Left ventricle myocardium inferior (tissue), 1 donor: ENCODE measurements around the gene MLXIP. TPM values are rescaled to one million over a fixed set of nuclear protein-coding genes. Genes with fewer than 3 reads are reported as not detected.

ENCODE experiments used
- DNase-seq: peaks from one replicate; pipeline ENCODE4 v3.0.0-alpha.2; 2020
- H3K27ac ChIP-seq: fragments of 200-600 bp; replicated peaks from 2 replicates; pipeline ENCODE4 v1.8.0; 2021
- H3K27me3 ChIP-seq: fragments of 200-600 bp; 2 replicates; pipeline ENCODE4 v1.8.0; 2021; ENCODE audit warnings: low read depth
- H3K36me3 ChIP-seq: fragments of 200-600 bp; 2 replicates; pipeline ENCODE4 v1.8.0; 2021
- H3K4me1 ChIP-seq: fragments of 200-600 bp; 2 replicates; pipeline ENCODE4 v1.8.0; 2021
- H3K4me3 ChIP-seq: fragments of 200-600 bp; 2 replicates; pipeline ENCODE4 v1.8.0; 2021; ENCODE audit warnings: mild to moderate bottlenecking, moderate library complexity
- H3K9me3 ChIP-seq: fragments of 200-600 bp; replicated peaks from 2 replicates; pipeline ENCODE4 v1.8.0; 2021
- intact Hi-C: fragments of 100-400 bp; cut with micrococcal nuclease; formaldehyde crosslinking; loops from one replicate; pipeline ENCODE4 v1.11.0; 2022
- total RNA-seq: library from RNA; stranded (reverse); fragmentation: NEBNext Ultra II Directional; extraction: Animal tissue kit (Norgen Biotek cat#: 25700); gene quantifications from one replicate; pipeline ENCODE4 v1.2.1, GENCODE V29; 2021
- TF ChIP-seq, protein P1 (sequence below): fragments of 200-600 bp; IDR thresholded peaks from 2 replicates; pipeline ENCODE4 v1.8.0; 2021; ENCODE audit warnings: antibody characterized with exemption, mild to moderate bottlenecking, borderline replicate concordance
- donor health status: DM: no; HTN: yes; CAD: no; lungs with severe emphysema.

The MLXIP gene
- total RNA-seq, 1 donor from 2014 or later, result 16.7 TPM

- H3K4me1 ChIP-seq, result peaks cover 86% of the 10 kb centered on the region
- no peaks in the 10 kb centered on the region for H3K27me3 ChIP-seq
- H3K9me3 ChIP-seq, result no peaks in the 10 kb centered on the region
- no peak for DNase-seq
- H3K27ac ChIP-seq, result peak overlapping the region; percentile 17
- TF ChIP-seq, protein P1, sequence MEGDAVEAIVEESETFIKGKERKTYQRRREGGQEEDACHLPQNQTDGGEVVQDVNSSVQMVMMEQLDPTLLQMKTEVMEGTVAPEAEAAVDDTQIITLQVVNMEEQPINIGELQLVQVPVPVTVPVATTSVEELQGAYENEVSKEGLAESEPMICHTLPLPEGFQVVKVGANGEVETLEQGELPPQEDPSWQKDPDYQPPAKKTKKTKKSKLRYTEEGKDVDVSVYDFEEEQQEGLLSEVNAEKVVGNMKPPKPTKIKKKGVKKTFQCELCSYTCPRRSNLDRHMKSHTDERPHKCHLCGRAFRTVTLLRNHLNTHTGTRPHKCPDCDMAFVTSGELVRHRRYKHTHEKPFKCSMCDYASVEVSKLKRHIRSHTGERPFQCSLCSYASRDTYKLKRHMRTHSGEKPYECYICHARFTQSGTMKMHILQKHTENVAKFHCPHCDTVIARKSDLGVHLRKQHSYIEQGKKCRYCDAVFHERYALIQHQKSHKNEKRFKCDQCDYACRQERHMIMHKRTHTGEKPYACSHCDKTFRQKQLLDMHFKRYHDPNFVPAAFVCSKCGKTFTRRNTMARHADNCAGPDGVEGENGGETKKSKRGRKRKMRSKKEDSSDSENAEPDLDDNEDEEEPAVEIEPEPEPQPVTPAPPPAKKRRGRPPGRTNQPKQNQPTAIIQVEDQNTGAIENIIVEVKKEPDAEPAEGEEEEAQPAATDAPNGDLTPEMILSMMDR, result no peak
- intact Hi-C loops, result no loop called here
- H3K36me3 ChIP-seq, result no peaks in the 10 kb centered on the region
- no peak overlapping the region for H3K4me3 ChIP-seq
Measured at GRCh38 chr12:122094137-122094734, 15.7 kb downstream of the MLXIP start.

DNA sequence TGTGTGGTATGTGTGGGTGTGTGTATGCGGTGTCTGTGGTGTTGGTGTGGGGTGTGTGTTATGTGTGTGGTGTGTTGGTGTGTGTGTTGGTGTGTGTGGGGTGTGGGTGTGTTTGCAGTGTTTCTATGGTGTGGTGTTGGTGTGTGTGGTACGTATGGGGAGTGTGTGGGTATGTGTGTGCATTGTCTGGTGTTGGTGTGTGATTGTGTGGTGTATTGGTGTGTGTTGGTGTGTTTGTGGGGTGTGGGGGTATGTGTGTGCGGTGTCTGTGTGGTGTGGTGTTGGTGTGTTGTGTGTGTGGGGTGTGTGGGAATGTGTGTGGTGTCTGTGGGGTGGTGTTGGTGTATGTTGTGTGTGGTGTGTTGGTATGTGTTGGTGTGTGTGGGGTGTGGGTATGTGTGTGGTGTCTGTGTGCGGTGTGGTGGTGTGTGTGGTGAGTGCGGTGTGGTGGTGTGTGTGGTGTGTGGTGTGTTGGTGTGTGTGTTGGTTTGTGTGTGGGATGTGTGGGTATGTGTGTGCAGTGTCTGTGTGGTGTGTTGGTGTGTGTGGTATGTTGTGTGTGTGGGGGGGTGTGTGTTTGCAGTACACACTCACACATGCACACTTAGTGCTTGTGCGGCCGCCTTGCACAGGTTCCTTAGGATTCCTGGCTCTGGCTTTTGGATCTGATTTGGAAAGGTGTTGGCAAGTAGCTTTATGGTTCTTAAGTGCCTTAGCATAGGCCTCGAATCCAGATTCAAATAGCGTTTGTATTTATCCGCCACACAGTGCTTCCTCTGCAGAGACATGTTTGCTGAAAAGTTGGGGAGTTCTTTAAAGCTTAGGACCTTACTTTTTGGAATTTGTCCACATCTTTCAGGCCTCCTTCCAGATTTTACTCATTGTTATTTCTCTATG is 16.4 kb downstream of the MLXIP start:
- H3K4me1 ChIP-seq, result peaks cover 86% of the 10 kb centered on the region
- intact Hi-C loops, result no loop called here
- H3K27ac ChIP-seq, result peak overlapping the region; percentile 88
- H3K9me3 ChIP-seq, result no peaks in the 10 kb centered on the region
- H3K36me3 ChIP-seq, result no peaks in the 10 kb centered on the region
- H3K4me3 ChIP-seq, result no peak overlapping the region
- TF ChIP-seq, protein P1, result no peak
- no peaks in the 10 kb centered on the region for H3K27me3 ChIP-seq
- DNase-seq, result no peak

- H3K27me3 ChIP-seq, result no peaks in the 10 kb centered on the region
- TF ChIP-seq, protein P1, result no peak
- H3K36me3 ChIP-seq, result no peaks in the 10 kb centered on the region
- intact Hi-C loops, result no loop called here
- DNase-seq, result no peak
- peaks cover 86% of the 10 kb centered on the region for H3K4me1 ChIP-seq
- peak overlapping the region; percentile 88 for H3K27ac ChIP-seq
- H3K9me3 ChIP-seq, result no peaks in the 10 kb centered on the region
- H3K4me3 ChIP-seq, result no peak overlapping the region
Measured at GRCh38 chr12:122096014-122096413, 17.5 kb downstream of the MLXIP start.

- Histone ChIP-seq H3K36me3 (no peaks in the 10 kb centered on the region), H3K9me3 (no peaks in the 10 kb centered on the region), H3K27ac (peak overlapping the region; percentile 88), H3K4me1 (peaks cover 86% of the 10 kb centered on the region), H3K27me3 (no peaks in the 10 kb centered on the region), H3K4me3 (no peak overlapping the region)
- intact Hi-C loops, result no loop called here
- no peak for DNase-seq
- TF ChIP-seq, protein P1, result no peak
Measured at GRCh38 chr12:122096591-122097149, 18.1 kb downstream of the MLXIP start.

- TF ChIP-seq, protein P1, result no peak
- peak; percentile 33 for DNase-seq
- intact Hi-C loops, result no loop called here
- Histone ChIP-seq H3K9me3 (no peaks in the 10 kb centered on the region), H3K27ac (peak overlapping the region; percentile 88), H3K27me3 (no peaks in the 10 kb centered on the region), H3K4me1 (peaks cover 86% of the 10 kb centered on the region), H3K4me3 (peak overlapping the region; percentile 48), H3K36me3 (no peaks in the 10 kb centered on the region)
Measured at GRCh38 chr12:122097584-122097926, 19.0 kb downstream of the MLXIP start.
